NT2/D1 (cell line): Measurements from ENCODE around the gene MFNG.

Source experiments
- SUZ12 ChIP-seq: IDR thresholded peaks from 2 replicates; pipeline ENCODE4 v1.6.1; 2011; ENCODE audit not compliant: insufficient read length, insufficient read depth; ENCODE audit errors: extremely low read depth
- YY1 ChIP-seq: IDR thresholded peaks from 2 replicates; pipeline ENCODE4 v1.6.1; 2011; ENCODE audit not compliant: insufficient read length, insufficient read depth
- ZNF274 ChIP-seq: IDR thresholded peaks from 2 replicates; pipeline ENCODE4 v1.6.1; 2011; ENCODE audit warnings: mild to moderate bottlenecking, low read depth, low read length

- TF ChIP-seq ZNF274 (no peak), YY1 (no peak), SUZ12 (no peak)
Observed at GRCh38 chr22:37430941-37431340, 55.2 kb downstream of the MFNG start.
